ENCODE measurements around the gene DNM3.

DNM3 gene

DNA sequence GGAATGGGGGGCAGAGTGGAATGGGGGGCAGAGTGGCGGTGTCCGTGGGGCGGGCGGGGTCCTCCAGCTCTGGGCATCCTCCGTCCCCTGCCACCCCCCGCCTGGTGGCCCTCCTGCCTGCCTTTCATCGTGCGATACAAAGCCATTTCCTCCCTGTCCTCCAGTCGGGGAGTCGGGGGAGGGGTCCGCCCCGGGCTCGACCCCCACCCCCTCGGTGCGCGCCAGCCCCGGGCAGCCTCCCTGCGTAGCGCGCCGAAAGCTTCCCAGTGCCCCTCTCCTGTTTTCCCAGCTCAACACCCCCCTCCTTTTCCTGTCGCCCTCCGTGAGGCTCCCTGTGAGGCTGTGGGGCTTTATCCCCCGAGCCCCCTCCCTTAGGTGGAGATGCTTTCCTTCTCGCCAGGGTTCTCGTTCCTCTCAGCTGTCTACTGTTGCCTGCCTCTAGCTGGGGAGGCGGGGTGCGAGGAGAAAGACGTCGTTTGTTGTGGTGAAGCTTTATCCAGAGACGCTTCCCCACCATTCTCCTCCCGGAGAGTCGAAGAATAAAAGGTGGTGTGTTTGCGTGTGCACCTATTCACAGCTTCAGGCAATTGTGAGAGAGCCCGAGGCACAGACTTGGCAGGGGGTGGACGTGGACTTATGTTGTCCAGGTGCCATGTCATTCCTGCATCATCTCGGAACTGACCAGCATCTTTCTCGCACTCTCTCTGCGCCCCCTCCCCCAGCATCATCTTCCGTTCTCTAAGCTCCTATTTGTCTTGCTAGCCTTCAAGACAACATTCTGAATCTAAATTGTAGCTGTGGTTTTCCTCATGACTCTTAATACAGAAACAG is 848 bp downstream of the DNM3 start:
- peak overlapping the region; percentile 95 for H3K4me3 ChIP-seq (ENCODE audit: low read depth, low read length)
- H3K36me3 ChIP-seq (ENCODE audit: control insufficient read depth in 2 of 2, insufficient read depth in 1 of 2, low read length in 2 of 2): no peaks in the 10 kb centered on the region
- POLR2A ChIA-PET: interaction anchor here (0.6 to 1.7 kb wide), 11 partner anchors 11 to 690 kb away, joined by 3 to 13 read pairs (median 4); partner anchors contain the start of gene METTL13
- H3K4me1 ChIP-seq (ENCODE audit: control insufficient read depth, insufficient read depth, low read length): no peaks in the 10 kb centered on the region
- H3K27ac ChIP-seq (ENCODE audit: extremely low read depth, low read depth, low read length): no peak overlapping the region; the same call in 1 of the 2 replicates
- CTCF ChIA-PET: interaction anchor here (0.6 to 2.2 kb wide), 9 partner anchors 16 to 557 kb away, joined by 3 to 15 read pairs (median 4); no protein-coding TSS in a partner anchor
- H3K9me3 ChIP-seq (ENCODE audit: control insufficient read depth, insufficient read depth, low read depth, low read length): no peaks in the 10 kb centered on the region
- TF ChIP-seq ZSCAN16 (tag by site-specific recombination; IDR thresholded peaks at IDR 0.05): no peak
- peak; percentile 62; the same call in 1 of the 2 replicates for TF ChIP-seq SCRT2 (tag by site-specific recombination; IDR thresholded peaks at IDR 0.05)
- TF ChIP-seq, protein P1, sequence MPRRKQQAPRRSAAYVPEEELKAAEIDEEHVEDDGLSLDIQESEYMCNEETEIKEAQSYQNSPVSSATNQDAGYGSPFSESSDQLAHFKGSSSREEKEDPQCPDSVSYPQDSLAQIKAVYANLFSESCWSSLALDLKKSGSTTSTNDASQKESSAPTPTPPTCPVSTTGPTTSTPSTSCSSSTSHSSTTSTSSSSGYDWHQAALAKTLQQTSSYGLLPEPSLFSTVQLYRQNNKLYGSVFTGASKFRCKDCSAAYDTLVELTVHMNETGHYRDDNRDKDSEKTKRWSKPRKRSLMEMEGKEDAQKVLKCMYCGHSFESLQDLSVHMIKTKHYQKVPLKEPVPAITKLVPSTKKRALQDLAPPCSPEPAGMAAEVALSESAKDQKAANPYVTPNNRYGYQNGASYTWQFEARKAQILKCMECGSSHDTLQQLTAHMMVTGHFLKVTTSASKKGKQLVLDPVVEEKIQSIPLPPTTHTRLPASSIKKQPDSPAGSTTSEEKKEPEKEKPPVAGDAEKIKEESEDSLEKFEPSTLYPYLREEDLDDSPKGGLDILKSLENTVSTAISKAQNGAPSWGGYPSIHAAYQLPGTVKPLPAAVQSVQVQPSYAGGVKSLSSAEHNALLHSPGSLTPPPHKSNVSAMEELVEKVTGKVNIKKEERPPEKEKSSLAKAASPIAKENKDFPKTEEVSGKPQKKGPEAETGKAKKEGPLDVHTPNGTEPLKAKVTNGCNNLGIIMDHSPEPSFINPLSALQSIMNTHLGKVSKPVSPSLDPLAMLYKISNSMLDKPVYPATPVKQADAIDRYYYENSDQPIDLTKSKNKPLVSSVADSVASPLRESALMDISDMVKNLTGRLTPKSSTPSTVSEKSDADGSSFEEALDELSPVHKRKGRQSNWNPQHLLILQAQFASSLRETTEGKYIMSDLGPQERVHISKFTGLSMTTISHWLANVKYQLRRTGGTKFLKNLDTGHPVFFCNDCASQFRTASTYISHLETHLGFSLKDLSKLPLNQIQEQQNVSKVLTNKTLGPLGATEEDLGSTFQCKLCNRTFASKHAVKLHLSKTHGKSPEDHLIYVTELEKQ (tag by site-specific recombination; IDR thresholded peaks at IDR 0.05; ENCODE audit: borderline replicate concordance): no peak
- TF ChIP-seq, protein P2, sequence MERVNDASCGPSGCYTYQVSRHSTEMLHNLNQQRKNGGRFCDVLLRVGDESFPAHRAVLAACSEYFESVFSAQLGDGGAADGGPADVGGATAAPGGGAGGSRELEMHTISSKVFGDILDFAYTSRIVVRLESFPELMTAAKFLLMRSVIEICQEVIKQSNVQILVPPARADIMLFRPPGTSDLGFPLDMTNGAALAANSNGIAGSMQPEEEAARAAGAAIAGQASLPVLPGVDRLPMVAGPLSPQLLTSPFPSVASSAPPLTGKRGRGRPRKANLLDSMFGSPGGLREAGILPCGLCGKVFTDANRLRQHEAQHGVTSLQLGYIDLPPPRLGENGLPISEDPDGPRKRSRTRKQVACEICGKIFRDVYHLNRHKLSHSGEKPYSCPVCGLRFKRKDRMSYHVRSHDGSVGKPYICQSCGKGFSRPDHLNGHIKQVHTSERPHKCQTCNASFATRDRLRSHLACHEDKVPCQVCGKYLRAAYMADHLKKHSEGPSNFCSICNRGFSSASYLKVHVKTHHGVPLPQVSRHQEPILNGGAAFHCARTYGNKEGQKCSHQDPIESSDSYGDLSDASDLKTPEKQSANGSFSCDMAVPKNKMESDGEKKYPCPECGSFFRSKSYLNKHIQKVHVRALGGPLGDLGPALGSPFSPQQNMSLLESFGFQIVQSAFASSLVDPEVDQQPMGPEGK (tag by site-specific recombination; IDR thresholded peaks at IDR 0.05): peak; percentile 79
- TF ChIP-seq, protein P3, sequence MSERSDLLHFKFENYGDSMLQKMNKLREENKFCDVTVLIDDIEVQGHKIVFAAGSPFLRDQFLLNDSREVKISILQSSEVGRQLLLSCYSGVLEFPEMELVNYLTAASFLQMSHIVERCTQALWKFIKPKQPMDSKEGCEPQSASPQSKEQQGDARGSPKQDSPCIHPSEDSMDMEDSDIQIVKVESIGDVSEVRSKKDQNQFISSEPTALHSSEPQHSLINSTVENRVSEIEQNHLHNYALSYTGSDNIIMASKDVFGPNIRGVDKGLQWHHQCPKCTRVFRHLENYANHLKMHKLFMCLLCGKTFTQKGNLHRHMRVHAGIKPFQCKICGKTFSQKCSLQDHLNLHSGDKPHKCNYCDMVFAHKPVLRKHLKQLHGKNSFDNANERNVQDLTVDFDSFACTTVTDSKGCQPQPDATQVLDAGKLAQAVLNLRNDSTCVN (tag by site-specific recombination; optimal IDR thresholded peaks at IDR 0.05): no peak
- no peak for TF ChIP-seq ZNF76 (tag by site-specific recombination; IDR thresholded peaks at IDR 0.05; ENCODE audit: borderline replicate concordance, low read depth)
- TF ChIP-seq ZFP69B (tag by site-specific recombination; IDR thresholded peaks at IDR 0.05): no peak
- no peak for TF ChIP-seq ZEB2 (tag by site-specific recombination; IDR thresholded peaks at IDR 0.05)
- TF ChIP-seq ZFP37 (tag by site-specific recombination; IDR thresholded peaks at IDR 0.05): no peak
- TF ChIP-seq, protein P4, sequence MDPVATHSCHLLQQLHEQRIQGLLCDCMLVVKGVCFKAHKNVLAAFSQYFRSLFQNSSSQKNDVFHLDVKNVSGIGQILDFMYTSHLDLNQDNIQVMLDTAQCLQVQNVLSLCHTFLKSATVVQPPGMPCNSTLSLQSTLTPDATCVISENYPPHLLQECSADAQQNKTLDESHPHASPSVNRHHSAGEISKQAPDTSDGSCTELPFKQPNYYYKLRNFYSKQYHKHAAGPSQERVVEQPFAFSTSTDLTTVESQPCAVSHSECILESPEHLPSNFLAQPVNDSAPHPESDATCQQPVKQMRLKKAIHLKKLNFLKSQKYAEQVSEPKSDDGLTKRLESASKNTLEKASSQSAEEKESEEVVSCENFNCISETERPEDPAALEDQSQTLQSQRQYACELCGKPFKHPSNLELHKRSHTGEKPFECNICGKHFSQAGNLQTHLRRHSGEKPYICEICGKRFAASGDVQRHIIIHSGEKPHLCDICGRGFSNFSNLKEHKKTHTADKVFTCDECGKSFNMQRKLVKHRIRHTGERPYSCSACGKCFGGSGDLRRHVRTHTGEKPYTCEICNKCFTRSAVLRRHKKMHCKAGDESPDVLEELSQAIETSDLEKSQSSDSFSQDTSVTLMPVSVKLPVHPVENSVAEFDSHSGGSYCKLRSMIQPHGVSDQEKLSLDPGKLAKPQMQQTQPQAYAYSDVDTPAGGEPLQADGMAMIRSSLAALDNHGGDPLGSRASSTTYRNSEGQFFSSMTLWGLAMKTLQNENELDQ (tag by site-specific recombination; IDR thresholded peaks at IDR 0.05; ENCODE audit: low read depth): no peak
- peak; percentile 73 for TF ChIP-seq ZBTB20 (tag by site-specific recombination; IDR thresholded peaks at IDR 0.05)
- peak; percentile 25; the same call in 1 of the 2 replicates for TF ChIP-seq SP3 (tag by site-specific recombination; IDR thresholded peaks at IDR 0.05)
- TF ChIP-seq, protein P5, sequence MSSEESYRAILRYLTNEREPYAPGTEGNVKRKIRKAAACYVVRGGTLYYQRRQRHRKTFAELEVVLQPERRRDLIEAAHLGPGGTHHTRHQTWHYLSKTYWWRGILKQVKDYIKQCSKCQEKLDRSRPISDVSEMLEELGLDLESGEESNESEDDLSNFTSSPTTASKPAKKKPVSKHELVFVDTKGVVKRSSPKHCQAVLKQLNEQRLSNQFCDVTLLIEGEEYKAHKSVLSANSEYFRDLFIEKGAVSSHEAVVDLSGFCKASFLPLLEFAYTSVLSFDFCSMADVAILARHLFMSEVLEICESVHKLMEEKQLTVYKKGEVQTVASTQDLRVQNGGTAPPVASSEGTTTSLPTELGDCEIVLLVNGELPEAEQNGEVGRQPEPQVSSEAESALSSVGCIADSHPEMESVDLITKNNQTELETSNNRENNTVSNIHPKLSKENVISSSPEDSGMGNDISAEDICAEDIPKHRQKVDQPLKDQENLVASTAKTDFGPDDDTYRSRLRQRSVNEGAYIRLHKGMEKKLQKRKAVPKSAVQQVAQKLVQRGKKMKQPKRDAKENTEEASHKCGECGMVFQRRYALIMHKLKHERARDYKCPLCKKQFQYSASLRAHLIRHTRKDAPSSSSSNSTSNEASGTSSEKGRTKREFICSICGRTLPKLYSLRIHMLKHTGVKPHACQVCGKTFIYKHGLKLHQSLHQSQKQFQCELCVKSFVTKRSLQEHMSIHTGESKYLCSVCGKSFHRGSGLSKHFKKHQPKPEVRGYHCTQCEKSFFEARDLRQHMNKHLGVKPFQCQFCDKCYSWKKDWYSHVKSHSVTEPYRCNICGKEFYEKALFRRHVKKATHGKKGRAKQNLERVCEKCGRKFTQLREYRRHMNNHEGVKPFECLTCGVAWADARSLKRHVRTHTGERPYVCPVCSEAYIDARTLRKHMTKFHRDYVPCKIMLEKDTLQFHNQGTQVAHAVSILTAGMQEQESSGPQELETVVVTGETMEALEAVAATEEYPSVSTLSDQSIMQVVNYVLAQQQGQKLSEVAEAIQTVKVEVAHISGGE (tag by site-specific recombination; conservative IDR thresholded peaks at IDR 0.05; ENCODE audit: low read depth): no peak
- TF ChIP-seq, protein P6, sequence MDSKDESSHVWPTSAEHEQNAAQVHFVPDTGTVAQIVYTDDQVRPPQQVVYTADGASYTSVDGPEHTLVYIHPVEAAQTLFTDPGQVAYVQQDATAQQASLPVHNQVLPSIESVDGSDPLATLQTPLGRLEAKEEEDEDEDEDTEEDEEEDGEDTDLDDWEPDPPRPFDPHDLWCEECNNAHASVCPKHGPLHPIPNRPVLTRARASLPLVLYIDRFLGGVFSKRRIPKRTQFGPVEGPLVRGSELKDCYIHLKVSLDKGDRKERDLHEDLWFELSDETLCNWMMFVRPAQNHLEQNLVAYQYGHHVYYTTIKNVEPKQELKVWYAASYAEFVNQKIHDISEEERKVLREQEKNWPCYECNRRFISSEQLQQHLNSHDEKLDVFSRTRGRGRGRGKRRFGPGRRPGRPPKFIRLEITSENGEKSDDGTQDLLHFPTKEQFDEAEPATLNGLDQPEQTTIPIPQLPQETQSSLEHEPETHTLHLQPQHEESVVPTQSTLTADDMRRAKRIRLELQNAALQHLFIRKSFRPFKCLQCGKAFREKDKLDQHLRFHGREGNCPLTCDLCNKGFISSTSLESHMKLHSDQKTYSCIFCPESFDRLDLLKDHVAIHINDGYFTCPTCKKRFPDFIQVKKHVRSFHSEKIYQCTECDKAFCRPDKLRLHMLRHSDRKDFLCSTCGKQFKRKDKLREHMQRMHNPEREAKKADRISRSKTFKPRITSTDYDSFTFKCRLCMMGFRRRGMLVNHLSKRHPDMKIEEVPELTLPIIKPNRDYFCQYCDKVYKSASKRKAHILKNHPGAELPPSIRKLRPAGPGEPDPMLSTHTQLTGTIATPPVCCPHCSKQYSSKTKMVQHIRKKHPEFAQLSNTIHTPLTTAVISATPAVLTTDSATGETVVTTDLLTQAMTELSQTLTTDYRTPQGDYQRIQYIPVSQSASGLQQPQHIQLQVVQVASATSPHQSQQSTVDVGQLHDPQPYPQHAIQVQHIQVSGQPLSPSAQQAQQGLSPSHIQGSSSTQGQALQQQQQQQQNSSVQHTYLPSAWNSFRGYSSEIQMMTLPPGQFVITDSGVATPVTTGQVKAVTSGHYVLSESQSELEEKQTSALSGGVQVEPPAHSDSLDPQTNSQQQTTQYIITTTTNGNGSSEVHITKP (tag by site-specific recombination; IDR thresholded peaks at IDR 0.05): no peak
- TF ChIP-seq ZNF501 (tag by site-specific recombination; IDR thresholded peaks at IDR 0.05): 0 out of 2 replicates have a peak, but pooled peaks have one; percentile 1
- no peak for TF ChIP-seq SCRT1 (tag by site-specific recombination; IDR thresholded peaks at IDR 0.05; ENCODE audit: borderline replicate concordance)
- TF ChIP-seq SALL2 (tag by site-specific recombination; IDR thresholded peaks at IDR 0.05; ENCODE audit: borderline replicate concordance): no peak
- no peak for TF ChIP-seq ZNF837 (tag by site-specific recombination; IDR thresholded peaks at IDR 0.05)
